Breast epithelium (tissue), 3 donors: Measurements from ENCODE around the gene ATXN1.

Experiments
- CTCF ChIP-seq, 3 donors: fragments of 450-650 bp; IDR thresholded peaks; one replicate each; pipeline ENCODE4 v1.5.1; 2016 to 2017; ENCODE audit warnings: antibody characterized with exemption in 3 of 3, mild to moderate bottlenecking in 3 of 3, moderate library complexity in 3 of 3
- POLR2A ChIP-seq: fragments of 450-650 bp; IDR thresholded peaks from one replicate; pipeline ENCODE4 v1.6.1; 2016; ENCODE audit warnings: antibody characterized with exemption, mild to moderate bottlenecking, moderate library complexity

- TF ChIP-seq CTCF (IDR thresholded peaks at IDR 0.05) (no peak), POLR2A (no peak)
Observed at GRCh38 chr6:16403831-16404230, 357.4 kb downstream of the ATXN1 start.
